Activated CD4-positive, CD25-positive, alpha-beta regulatory T cell treated with anti-CD3 and anti-CD28 coated beads, Interleukin-2, amount 50 U/mL, for 72 hours (primary cell): Measurements from ENCODE around the gene PLAAT1.

ENCODE experiments used
- DNase-seq: peaks from one replicate; pipeline ENCODE4 v3.0.0; 2021

The PLAAT1 gene

DNA sequence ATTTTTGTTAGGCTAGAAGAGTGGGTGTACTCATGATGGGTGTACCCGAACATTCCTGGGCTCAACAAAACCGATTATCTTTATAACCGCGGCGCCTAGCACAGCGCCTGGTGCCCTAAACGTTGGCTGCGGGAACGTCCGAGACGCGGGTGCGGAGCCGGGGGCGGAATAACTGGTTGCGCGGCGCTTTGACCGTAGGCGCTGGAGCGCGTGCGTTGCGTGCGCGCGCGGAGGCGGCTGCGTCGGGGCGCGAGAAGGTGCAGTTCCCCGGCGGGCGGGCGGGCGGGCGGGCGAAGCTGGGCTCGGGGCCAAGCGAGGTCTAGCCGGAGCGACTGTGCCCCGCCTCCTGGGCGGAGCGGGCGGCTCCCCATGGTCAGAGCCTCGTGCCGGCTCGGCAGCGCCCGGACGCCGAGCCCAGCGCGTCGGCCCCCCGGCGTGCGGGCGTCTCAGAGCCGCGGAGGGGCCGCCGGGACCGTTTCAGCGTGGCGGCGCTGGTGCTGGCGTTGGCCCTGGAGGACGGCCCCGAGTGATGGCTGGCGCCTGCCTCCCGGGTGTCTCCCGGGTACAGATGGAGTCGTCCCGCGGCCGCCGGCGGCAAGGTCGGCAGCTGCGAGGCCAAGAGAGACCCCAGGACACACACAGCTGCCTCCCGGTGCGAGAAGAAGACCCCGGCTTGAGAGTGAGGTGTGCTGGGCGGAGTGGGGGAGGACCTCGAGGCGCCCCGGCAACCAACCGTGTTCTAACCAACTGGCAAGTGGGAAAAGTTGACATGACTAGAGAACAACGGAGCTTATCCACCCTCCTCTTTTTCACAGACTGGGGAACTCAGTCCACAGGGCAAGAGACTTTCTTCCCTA, at the start of gene PLAAT1:
Gene PLAAT1, plus strand, starts transcription at position 373 of the 857 bp plus-strand sequence. CDS start 14,429 bp downstream, outside the sequence.
- DNase-seq: no peak

DNA sequence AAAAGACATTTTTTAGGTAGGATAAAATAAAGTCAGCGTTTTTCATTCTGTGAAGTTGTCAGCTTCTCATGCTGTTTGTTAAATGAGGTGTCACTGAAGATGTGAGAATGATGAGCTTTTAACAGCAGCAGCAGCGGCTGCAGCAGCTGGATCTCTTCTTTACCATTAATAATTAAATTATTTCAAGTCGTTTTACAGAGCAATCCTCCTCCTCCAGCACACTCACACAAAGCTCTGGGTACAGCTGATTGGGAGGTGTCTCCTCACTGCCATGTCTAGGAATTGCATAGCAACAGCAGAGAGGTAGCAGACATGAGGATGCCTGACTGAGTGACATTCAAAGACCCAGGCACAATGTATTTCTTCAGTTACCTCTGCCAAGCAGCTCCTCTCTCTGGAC, 46.7 kb upstream of the PLAAT1 start:
- no peak for DNase-seq

DNA sequence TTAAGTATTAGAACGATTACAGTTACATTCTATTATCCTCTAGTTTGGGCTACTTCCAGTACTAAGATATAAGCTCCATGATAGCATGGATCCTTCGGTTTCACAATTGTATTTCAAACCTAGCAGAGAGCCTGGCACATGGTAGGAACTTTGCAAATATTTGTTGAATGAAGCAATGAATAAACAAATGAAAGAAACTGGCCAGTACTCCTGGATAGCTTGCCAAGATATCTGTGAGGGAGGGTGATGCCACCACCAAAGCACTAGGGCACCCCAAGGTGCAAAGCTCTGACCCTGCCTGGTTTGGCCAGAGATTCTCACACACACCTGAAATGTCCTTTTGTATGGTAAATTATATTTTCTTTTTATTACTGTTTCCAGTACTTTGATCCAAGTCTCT, 44.3 kb upstream of the PLAAT1 start:
- no peak for DNase-seq

DNA sequence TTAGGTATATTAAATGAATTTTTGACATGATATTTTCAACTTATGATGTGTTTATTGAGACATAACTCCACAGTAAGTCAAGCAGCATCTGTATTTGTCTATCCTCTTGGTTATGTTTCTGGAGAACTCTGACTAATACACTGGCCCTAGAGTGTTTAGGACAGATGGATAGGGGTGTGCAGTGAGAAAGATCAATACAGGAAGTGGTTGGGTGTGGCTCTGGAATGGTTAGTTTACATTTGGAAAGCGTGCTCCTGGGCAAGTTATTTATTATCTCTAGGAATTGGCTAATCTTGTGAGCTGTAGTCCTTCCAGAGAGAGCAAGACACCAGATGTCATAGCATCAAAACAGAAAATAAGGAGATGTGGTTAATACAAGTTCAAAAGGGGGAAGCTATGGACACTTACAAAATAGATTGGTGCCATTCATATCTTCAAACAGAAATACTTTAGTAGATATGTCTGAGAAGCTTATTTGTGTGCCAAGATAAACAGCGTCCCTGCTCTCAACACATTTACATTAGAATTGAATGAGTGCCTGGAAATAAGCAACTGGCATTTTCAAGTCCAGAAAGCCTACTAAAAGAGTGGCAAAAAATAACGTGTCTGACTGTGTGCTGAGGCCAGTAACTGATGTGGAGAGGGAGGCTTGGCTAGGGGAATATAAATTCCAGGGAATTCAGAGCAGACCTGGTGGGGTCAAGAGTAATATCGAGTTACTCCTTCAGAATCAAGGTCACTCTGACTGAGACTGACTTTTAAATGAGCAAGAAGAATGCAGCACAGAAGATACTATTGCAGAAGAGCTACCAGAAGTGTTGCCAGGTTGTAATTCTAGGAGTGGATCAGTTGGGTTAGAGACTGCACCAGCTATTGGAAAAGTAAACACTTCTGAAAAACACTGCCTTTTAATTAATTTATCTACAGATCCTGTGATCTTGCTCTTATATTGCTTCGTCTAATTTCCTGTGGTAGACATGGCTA, 33.4 kb upstream of the PLAAT1 start:
- DNase-seq: no peak

DNA sequence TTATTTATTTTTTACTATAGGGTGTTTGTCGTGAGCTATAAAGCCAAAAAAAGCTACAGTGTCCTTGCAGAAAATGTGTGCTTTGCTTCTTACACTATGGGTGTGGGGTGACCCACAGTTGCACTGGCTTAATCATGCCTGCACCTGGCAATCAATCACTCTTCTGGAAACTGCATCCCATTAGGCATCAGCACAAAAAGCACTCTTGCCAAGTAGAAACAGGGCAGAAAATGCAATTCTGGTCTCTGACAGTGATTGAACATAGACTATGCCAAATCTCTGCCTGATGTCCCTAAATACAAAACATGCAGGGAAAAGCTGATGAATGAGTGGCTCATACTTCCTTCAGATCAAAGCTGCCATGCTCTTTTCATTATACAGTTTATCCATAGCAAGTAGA, 30.4 kb upstream of the PLAAT1 start:
- DNase-seq: no peak

DNA sequence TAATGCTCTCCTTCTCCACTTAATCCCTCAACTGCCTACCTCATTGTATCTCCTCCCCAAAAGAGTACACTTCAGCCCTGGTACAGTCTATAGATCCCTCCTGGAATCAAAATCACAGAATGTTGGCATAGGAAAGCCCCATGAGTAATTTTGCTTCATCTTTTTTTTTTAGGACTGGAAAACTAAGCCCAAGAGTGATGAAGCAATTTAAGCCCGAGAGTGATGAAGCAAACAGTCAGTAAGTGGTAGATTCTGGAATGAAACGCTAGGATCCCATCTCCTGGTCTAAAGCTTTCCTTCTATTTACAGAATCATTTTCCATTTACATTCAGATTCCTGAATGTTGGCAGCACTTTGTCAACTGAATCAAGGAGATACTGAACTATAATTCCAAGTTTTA, 29.8 kb upstream of the PLAAT1 start:
- no peak for DNase-seq

DNA sequence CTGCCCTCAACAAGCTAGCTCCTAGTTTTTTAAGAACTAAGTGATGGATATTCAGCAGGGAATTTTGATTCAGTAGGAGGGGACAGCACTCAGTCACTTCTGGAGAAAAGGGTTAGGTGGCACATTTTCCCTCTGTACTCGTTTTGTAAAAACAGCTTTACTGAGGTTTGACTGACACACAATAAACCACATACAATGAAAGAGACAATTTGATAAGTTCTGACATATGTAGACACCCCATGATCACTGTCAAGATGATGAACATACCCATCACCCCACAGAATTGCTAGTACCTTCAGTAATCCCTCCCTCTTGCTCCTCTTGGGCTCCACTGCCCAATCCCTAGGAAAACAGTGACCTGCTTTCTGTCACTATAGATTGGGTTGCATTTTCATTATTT, 29.0 kb upstream of the PLAAT1 start:
- no peak for DNase-seq

DNA sequence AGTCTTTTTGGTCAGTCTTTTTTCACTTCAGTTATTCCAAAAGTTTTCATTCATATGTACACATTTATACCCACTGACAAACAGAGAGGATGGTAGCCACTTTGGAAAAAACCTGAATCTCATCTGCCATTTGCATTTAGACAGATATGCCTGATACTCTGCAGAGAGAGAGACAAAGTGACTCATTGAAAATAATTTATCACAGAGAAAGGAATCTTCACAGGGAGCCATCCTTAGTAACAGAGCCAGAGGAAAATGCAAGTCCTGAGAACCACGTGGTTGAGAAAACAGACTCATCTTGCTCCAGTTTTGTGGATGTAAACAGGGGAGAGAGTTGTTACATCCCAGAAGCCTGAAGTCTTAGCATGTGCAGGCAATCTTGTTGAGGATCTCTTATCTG, 28.2 kb upstream of the PLAAT1 start:
- no peak for DNase-seq

DNA sequence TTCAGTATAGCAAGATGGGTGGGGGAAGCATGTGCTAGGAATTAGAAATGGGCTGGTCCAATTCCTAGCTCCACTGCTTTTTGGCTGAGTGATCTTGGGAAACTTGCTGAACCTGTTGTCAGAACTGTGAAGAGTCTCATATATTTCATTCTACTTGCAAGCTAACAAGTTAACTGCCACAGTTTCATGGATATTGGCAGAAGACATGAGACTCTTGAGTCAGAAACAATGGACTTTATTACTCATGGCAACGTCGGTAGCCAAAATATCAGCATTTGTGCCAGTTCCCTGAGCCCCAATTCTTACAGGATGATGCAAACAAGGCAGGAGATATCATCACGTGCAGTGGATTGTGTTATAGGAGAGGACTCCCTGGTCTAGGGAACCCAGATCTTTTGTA, 26.6 kb upstream of the PLAAT1 start:
- DNase-seq: no peak

DNA sequence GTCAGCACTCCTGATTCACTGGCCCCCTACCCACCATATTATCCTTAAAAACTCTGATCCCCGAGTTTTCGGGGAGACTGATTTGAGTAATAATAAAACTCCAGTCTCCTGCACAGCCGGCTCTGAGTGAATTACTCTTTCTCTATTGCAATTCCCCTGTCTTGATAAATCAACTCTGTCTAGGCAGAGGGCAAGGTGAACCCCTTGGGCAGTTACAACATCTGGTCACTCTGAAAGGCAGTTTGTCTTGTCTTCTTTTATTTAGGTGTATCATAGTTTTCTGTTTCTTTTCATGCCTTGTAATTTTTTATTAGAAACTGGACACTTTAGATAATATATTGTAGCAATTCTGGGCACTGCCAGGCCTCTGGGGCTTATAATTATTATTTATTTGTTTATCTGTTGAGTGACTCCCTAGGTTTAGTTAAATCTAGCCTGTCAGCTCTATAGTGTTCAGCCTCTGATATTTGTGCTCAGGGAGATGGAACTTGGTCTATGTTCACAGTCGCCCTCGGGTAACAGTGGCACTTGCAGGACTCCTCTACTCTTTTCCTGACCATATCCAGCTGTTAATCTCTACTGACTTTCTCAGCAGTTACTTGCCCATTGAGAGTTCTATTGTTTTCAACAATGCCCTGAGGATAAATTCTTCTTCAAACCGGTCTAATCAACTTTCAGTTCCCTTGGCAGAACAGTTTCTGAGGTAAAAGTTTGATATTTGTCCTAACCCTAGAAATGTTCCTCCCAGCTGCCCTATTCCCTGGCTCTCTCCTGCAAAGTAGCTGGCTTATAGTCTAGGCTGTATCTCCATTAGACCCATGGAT, 15.5 kb upstream of the PLAAT1 start:
- no peak for DNase-seq

DNA sequence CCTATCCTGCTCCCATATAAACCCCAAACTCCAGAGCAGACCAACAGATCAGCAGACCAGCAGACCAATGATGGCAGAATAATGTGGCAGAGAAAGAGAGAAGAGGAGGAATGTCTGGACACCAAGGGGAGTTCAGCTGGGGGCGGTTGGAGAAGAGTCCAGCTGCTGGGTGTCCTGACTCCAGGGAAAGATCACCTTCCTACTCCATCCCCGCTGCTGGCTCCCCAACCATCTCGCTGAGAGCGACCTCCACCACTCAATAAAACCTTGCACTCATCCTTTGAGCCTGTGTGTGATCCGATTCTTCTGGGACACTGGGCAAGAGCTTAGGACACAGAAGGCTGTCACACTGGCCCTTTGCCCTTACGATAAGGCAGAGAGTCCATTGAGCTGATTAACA, 12.8 kb upstream of the PLAAT1 start:
- DNase-seq: no peak

DNA sequence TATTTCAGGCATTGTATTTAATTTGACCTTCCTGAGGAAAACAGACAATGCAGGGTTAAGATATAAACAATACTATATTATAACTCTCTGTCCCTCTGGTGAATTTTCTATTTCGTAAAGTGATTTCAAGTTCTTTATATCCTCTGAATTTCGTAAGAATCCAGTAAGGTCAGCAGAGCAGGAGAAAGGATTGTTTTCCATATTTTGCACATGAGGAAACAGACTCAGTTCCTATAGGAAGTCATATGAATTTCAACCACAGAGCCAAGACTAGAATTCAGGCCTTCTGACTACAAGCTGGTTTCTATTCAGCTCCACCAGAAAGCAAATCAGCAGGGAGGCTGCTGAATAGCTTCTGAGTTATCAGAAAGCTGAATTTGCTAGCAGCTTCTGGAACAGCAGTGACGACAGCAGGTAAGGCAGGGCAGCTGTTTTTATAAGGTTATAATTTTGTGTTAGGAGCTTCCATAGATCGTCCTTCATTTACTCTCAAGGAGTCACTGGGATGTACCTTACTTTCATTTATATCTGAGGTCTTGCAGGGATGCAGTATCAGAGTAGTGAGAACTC, 11.1 kb upstream of the PLAAT1 start:
- DNase-seq: no peak

DNA sequence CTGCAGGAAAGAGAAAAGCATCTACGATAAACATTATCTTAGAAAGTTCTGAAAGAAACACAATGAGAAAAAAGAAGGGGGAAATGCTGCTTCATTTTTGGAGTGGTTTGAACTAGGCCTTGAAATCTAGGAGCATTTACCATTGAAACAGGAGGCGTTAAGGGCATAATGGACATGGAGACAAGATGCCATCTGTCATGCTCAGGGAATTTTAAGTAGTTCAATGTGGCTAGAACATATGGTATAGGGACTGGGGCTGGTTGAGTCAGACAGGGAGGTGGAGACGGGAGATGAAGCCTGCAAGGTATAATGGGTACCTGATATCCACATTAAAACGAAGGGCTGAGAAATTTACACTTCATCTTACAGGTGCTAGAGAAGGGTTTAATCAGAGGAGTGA, 10.4 kb upstream of the PLAAT1 start:
- DNase-seq: no peak

DNA sequence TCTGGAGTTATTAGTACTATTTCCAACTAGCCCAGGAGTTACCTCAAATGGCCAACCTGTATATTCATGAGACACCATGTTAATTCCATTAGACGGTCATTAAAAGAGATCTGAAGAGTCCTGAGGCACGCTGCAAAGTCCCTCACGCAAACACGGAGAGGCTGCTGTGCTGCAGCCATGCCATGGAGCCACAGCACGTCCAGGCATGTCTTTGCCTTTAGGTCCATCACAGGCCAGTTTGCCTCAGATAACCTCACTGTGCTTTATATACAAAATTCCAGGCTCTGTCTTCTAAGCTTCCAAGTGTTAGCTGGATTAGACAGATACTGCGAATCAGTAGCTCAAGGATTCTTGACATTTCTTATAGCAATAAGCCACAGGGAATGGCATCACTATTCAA, 9.8 kb upstream of the PLAAT1 start:
- DNase-seq: no peak

DNA sequence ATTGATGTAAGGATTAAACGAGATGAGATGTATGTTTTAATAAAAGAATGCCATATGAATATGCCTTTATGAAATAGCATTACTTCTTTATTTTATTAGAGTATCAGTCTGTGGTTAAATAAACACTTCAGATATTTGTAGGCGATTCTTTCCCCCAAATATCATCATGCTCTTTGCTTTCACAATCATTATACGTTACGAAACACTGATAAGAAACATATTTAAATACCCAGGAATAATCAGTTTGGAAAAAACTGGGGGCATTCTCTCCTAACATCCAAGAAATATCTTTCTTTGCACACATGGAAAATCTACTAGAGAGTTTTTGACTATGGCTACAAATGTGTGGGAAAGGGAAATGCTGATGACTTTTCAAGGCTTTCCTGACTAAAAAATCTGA, 4.4 kb upstream of the PLAAT1 start:
- DNase-seq: no peak

DNA sequence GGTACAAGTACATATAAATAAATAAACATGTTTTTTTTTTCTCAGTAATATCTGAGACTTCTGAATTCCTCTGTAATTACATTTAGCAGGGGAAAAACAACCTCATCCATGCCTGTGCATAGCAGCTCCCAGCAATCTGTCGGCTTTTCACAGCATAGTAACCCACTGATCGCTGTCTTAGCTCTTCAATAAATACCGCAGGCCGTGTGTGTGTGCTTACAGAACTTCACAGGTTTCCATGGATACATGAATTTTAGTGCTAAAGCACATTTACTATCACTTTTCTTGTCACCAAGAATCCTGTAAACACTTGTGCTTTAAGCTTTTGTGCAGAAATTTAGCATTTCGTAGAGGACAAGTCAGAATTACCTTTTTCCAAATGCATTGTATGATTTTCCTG, 4.0 kb upstream of the PLAAT1 start:
- no peak for DNase-seq

DNA sequence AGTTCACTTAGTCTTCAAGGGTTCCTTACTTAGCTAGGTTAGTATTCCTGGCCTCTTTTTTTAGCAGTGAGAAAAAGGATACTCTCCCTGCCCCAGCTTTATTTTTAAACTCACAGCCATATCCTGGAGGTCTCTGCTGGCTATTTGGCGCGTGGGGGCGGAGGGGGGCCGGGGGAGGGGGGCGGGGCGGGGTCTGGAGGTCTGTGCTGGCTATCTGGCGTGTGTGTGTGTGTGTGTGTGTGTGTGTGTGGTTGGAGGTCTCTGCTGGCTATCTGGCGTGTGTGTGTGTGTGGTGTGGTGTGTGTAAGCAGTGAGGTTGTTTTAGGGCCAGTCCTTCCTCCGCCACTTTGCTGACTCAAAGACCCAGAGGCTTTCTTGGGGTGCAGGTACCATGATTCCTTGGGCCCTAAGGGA, 579 bp upstream of the PLAAT1 start:
- no peak for DNase-seq

DNA sequence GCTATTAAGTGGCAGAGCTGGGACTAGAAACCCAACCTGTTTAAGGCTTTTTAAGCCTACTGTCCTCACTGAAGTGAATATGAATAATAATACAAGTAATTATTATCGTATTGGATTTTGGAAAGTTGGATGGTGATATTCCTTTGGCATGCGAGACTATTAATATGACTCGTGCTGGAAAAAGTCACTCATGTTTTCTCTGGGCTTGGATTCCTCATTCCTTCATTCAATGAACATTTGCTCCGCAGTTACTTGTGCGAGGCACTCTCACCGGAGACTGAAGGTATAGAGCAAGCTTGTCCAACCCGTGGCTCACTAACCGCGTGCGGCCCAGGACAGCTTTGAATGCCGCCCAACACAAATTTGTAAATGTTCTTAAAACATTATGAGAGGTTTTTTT, 694 bp downstream of the PLAAT1 start:
- no peak for DNase-seq

DNA sequence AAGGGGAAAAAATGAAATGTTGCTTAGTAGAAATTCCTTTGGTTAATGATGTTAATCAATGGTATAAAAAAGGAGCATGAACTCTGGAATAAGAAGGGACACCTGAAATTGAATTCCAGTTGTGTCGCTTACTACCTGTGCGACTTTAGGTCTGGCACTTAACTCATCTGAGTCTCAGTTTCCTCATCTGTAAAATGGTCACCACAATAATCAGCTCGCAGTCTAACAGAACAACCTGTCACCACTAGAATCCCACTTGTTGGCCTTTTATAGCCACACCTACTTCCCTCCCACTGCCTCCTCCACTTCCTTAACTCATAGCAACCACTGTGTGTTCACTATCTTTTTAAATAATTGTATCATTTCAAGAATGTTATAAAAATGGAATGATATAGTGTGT, 2.5 kb downstream of the PLAAT1 start:
- no peak for DNase-seq

DNA sequence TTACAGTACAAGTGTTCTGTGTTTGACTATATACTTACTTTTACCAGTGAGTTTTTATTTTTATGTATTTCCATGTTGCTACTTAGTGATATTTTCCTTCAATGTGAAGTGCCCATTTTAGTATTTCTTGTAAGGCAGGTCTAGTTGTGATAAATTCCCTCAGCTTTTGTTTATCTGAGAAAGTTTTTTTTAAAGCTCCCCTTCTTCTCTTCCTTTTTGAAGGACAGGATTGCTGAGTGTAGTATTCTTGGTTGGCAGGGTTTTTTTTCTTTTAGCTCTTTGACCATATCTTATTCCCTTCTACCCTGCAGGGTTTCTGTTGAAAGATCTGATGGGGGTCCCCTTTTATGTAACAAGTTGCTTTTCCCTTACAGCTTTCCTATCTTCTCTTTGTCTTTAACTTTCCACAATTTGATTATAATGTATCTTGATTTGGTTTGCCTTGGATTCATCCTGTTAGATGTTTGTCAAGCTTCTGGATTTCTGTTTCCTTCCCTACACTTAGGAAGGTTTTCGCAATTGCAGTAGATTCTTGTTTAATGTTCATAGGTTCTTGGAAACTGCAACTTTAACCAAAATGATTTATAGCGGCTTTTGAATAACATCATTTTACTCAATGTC, 7.9 kb downstream of the PLAAT1 start:
- no peak for DNase-seq

DNA sequence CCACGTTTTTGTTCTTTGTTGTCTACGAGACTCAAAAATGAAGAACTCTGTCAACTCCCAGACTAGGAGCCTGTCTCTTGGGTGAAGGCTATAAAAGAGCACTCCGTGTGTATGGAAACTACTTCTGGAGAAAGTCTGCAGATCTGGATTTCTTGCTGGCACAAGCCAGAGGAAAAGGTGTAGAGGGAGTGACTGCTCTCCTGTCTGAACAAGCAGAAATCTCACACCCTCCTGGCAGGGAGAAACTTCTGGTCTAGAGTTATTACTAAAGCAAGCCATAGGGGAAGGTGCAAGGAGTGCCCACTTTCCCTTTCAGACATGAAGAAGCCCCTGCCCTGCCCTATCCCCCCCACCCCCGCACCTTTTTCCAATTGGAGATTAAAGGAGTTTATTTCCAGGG, 9.5 kb downstream of the PLAAT1 start:
- DNase-seq: no peak

DNA sequence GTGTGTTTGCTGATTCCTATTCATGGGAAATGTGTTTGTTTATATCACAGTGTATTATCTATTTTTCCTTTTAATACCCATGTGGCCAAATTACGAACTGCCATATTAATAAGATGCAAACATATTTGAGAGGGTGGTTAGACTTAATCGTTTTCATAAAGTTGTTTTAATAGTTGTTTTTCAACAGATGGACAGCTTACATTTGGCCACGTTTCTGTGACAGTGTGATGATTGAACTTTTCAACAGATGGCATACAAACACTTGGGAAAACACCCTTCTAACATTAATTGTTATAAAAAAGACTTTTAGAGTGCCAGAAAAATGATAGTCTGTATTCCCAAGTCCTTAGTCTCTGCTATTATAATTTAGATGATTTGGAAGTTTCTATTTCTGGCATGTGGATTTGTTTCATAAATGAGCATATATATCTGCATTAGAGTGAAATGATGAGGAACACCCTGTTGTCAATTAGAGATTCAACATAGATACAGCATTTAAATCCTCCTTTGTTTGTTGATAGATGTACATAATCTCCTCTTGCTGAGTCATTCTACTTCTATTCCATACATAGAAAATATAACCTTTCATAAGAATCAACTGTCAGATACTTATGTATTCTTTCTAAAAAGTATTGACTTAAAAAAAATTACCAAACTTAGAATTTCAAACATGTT, 13.1 kb downstream of the PLAAT1 start:
- no peak for DNase-seq
